IPS-20b (cell line): ENCODE data around the gene CLEC2D.
"Not testable (repeated sequence)": the region's sequence is repeated elsewhere in the genome, so short reads cannot be mapped to it uniquely, and the experiment has no call there.

Experiments
- H3K27ac ChIP-seq: one replicate; pipeline ENCODE4 v1.5.1; 2013; ENCODE audit warnings: low read length
- H3K27me3 ChIP-seq: 2 replicates; pipeline ENCODE4 v1.6.1; 2013; ENCODE audit warnings: mild to moderate bottlenecking, low read length, inconsistent platforms; ENCODE audit not compliant: insufficient read depth
- H3K36me3 ChIP-seq: 2 replicates; pipeline ENCODE4 v1.6.1; 2013; ENCODE audit warnings: low read depth, mild to moderate bottlenecking, inconsistent platforms, low read length, moderate library complexity; ENCODE audit not compliant: insufficient read depth
- H3K4me1 ChIP-seq: 2 replicates; pipeline ENCODE4 v1.6.1; 2013; ENCODE audit warnings: mild to moderate bottlenecking, control low read depth, inconsistent platforms, low read length, moderate library complexity; ENCODE audit not compliant: insufficient read depth
- H3K4me3 ChIP-seq: 2 replicates; pipeline ENCODE4 v1.5.1; 2013; ENCODE audit warnings: mild to moderate bottlenecking, low read length, inconsistent platforms
- H3K9ac ChIP-seq: 2 replicates; pipeline ENCODE4 v1.6.1; 2013; ENCODE audit warnings: low read depth, mild to moderate bottlenecking, inconsistent platforms, low read length, moderate library complexity
- H3K9me3 ChIP-seq: 2 replicates; pipeline ENCODE4 v1.6.1; 2013; ENCODE audit warnings: mild to moderate bottlenecking, low read depth, low read length, inconsistent platforms; ENCODE audit not compliant: insufficient read depth

CLEC2D gene

DNA sequence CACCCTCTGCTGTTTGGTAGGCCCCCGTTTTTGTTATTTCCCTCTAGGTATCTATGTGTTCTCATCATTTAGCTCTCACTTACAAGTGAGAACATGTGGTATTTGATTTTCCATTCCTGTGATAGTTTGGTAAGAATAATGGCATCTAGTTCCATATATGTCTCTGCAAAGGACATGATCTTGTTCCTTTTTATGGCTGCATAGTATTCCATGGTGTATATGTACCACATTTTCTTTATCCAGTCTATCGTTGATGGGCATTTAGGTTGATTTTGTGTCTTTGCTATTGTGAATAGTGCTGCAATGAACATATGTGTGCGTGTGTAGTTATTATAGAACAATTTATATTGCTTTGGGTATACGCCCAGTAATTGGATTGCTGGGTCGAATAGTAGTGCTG lies 35.0 kb downstream of the CLEC2D start:
- H3K27me3 ChIP-seq, H3K9ac ChIP-seq, H3K4me3 ChIP-seq, H3K27ac ChIP-seq, H3K4me1 ChIP-seq, H3K36me3 ChIP-seq, H3K9me3 ChIP-seq: not testable (repeated sequence)

DNA sequence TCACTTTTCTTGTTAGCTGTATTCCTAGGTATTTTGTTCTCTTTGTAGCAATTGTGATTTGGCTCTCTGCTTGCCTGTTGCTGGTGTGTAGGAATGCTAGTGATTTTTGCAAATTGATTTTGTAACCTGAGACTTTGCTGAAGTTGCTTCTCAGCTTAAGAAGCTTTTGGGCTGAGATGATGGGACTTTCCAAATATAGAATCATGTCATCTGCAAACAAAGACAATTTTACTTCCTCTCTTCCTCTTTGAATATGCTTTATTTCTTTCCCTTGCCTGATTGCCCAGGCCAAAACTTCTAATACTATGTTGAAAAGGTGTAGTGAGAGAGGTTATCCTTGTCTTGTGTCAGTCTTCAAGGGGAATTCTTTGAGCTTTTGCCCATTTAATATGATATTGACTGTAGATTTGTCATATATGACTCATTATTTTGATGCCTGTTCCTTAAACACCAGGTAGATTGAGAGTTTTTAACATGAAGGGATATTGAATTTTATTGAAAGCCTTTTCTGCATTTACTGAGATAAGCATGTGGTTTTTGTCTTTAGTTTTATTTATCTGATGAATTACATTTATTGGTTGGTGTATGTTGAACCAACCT lies 36.7 kb downstream of the CLEC2D start:
- Histone ChIP-seq H3K4me3 (no peak overlapping the region), H3K9ac (no peak overlapping the region), H3K4me1 (no peaks in the 10 kb centered on the region), H3K9me3 (peaks cover 4% of the 10 kb centered on the region; the same call in 1 of the 2 replicates), H3K36me3 (no peaks in the 10 kb centered on the region), H3K27ac (no peak overlapping the region), H3K27me3 (no peaks in the 10 kb centered on the region)

- no peaks in the 10 kb centered on the region for H3K36me3 ChIP-seq
- H3K27me3 ChIP-seq: no peaks in the 10 kb centered on the region
- no peak overlapping the region for H3K27ac ChIP-seq
- H3K9ac ChIP-seq: no peak overlapping the region
- no peaks in the 10 kb centered on the region for H3K4me1 ChIP-seq
- H3K4me3 ChIP-seq: no peak overlapping the region
- peaks cover 4% of the 10 kb centered on the region; the same call in 1 of the 2 replicates for H3K9me3 ChIP-seq
Observed at GRCh38 chr12:9707356-9707755, 37.8 kb downstream of the CLEC2D start.

- Histone ChIP-seq H3K9me3 (peaks cover 4% of the 10 kb centered on the region; the same call in 1 of the 2 replicates), H3K9ac (no peak overlapping the region), H3K4me1 (no peaks in the 10 kb centered on the region), H3K27ac (no peak overlapping the region), H3K36me3 (no peaks in the 10 kb centered on the region), H3K27me3 (no peaks in the 10 kb centered on the region), H3K4me3 (no peak overlapping the region)
Observed at GRCh38 chr12:9707864-9708808, 38.6 kb downstream of the CLEC2D start.

DNA sequence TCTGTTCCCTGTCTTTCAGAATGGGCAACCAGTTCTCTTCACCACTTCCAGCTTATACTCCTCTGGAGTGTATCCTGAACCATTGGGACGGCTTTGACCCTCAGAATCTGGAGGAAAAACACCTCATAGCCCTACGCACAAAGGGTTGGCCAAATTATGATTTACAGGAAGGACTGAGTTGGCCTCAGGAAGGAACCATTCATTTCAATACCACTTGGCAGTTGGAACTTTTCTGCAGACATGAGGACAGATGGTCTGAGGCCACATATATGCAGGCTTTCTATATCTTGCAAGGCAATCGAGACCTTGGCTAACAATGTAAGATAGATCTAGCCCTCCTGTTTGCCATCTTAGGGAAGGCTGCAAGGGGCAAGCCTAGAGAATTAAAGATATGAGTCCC lies 39.3 kb downstream of the CLEC2D start:
- no peak overlapping the region for H3K27ac ChIP-seq
- peaks cover 4% of the 10 kb centered on the region; the same call in 1 of the 2 replicates for H3K9me3 ChIP-seq
- no peaks in the 10 kb centered on the region for H3K4me1 ChIP-seq
- no peak overlapping the region for H3K4me3 ChIP-seq
- no peaks in the 10 kb centered on the region for H3K27me3 ChIP-seq
- H3K9ac ChIP-seq: no peak overlapping the region
- H3K36me3 ChIP-seq: no peaks in the 10 kb centered on the region

DNA sequence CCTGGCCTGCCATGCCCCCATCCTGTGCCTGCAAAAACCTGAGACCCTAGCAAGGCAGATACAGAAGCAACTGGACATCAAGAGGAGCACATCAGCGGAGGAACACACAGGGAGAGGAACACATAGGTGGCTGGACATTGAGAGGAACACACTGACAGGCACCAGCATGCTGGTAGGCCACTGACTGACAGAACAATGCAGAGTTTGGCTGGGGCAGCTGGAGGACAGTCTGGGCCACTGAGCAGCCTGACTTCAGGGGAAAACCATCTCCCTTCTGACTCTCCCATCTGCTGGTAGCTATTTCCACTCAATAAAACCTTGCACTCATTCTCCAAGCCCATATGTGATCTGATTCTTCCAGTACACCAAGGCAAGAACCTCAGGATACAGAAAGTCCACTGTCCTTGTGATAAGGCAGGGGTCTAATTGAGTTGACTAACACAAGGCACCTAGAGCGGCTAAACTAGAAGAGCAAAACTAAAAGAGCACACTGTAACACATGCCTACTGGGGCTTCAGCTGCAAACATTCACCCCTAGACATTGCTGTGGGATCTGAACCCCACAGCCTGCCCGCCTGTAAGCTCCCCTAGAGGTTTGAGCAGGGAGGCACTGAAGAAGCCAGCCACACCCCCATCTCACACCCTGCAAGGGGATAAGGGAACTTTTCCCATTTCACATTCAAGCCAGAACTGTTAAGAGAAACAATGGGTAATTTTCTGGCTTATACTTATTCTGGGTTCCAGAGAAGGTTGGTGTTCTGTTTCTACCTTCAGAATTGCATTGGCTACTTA lies 41.3 kb downstream of the CLEC2D start:
- H3K4me1 ChIP-seq: no peaks in the 10 kb centered on the region
- no peaks in the 10 kb centered on the region for H3K36me3 ChIP-seq
- no peaks in the 10 kb centered on the region for H3K27me3 ChIP-seq
- no peak overlapping the region for H3K27ac ChIP-seq
- H3K9me3 ChIP-seq: no peaks in the 10 kb centered on the region
- H3K9ac ChIP-seq: no peak overlapping the region
- no peak overlapping the region for H3K4me3 ChIP-seq

DNA sequence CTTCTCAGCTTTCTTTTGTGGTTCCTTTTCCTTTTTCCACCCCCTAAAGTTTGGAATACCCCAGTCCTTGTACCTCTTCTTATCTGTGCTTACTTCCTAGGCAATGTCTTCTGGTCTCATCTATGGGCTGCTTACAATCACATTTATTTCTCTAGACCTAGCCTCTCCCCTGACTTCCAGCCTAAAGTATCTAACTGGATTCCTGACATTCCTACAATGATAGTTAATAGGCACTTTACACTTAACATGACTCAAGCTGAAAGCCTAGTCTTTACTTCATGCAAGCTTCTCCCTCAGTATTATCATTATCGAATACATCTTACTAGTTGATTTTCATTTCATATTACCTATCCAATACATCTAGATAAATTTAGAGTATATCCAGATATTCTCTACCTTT lies 42.2 kb downstream of the CLEC2D start:
- H3K27ac ChIP-seq: no peak overlapping the region

DNA sequence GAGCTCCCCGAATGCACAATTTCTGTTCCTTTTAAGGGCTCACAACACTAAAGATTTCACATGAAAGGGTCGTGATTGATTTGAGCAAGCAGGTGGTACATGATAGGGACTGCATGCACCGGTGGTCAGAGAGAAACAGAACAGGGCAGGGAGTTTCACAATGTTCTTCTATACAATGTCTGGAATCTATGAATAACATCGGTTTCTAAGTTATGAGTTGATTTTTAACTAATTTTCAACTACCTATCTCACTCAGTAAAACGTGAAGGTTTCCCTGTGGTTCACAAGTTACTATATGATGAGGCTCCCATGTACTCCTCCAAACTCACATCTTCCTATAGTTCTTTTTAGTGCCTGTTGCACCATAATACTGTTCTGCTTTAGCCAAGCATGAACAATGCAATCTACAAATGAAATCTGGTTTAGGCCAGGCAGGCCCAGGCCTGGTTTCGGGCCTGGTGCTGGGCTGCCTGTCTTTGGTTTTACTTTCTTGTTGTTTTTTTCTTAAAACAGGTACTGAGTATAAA lies 43.6 kb downstream of the CLEC2D start:
- H3K9ac ChIP-seq, H3K4me3 ChIP-seq, H3K9me3 ChIP-seq, H3K27me3 ChIP-seq, H3K36me3 ChIP-seq, H3K27ac ChIP-seq, H3K4me1 ChIP-seq: not testable (repeated sequence)

More for the DNA sequence above, 42.2 kb downstream of the CLEC2D start:
- no peaks in the 10 kb centered on the region for H3K9me3 ChIP-seq
- no peaks in the 10 kb centered on the region for H3K27me3 ChIP-seq
- H3K36me3 ChIP-seq: no peaks in the 10 kb centered on the region
- no peaks in the 10 kb centered on the region for H3K4me1 ChIP-seq
- H3K4me3 ChIP-seq: no peak overlapping the region
- no peak overlapping the region for H3K9ac ChIP-seq

DNA sequence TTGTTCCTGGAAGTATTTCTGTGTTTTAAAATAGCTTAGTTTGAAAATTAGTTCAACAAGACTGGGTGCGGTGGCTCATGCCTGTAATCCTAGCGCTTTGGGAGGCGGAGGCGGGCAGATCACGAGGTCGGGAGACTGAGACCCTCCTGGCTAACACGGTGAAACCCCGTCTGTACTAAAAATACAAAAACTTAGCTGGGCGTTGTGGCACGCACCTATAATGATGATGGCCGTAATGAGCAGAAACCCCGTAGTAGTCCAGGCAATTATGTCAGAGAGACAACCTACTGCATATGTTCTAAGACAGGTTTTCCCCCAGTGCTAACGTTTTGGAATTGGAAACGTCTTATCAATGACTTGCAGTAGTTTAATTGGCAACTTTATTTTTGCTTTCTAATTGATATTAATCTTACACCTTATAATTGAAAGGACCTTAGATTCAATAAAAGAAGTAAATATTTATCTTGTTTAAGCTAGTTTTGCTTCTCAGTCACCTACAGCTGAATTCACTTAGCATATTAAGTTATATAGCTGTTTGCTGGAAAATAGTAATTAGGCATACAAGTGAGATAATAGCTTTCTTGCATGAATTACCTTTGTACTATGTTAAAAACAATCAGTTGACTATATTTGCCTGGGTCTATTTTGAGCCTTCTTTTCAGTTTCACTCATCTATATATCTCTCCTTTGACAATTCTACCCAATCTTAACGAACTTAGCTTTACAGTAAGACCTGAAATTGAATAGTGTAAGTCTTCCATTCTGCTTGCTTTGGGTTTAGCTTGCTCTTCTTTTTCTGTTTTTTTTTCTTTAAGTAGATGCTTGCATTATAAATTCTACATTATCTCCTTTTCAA lies 47.8 kb downstream of the CLEC2D start:
- Histone ChIP-seq H3K4me1 (no peaks in the 10 kb centered on the region), H3K9me3 (no peaks in the 10 kb centered on the region), H3K36me3 (no peaks in the 10 kb centered on the region)

GRCh38 chr12:9718968-9719367 lies 49.5 kb downstream of the CLEC2D start:
- no peaks in the 10 kb centered on the region for H3K27me3 ChIP-seq
- H3K4me1 ChIP-seq: no peaks in the 10 kb centered on the region
- H3K36me3 ChIP-seq: no peaks in the 10 kb centered on the region
- H3K4me3 ChIP-seq: no peak overlapping the region
- no peaks in the 10 kb centered on the region for H3K9me3 ChIP-seq
- H3K9ac ChIP-seq: no peak overlapping the region
- H3K27ac ChIP-seq: no peak overlapping the region

More for the DNA sequence above, 47.8 kb downstream of the CLEC2D start:
- no peak overlapping the region for H3K9ac ChIP-seq
- no peak overlapping the region for H3K4me3 ChIP-seq
- no peak overlapping the region for H3K27ac ChIP-seq
- no peaks in the 10 kb centered on the region for H3K27me3 ChIP-seq

DNA sequence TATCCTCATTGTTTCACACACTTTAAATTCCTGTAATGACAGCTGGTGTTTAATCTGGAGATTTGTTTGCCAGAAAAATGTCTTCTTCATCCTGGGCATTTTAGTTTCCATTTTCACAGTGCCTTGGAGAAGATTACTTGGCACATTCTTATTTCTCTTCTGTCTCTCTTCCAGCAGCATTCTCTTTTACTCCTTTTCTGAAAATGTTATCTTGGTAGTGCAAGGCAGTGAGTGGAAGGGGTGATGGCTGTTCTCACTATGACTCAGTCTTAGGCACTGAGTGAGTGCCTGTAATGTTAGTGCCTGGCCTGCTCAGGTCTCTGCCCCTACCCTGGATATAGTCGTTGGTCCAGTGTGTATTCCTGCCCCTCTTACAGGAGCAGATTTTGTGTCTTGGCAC lies 50.3 kb downstream of the CLEC2D start:
- H3K27ac ChIP-seq: no peak overlapping the region
- no peaks in the 10 kb centered on the region for H3K36me3 ChIP-seq
- H3K9me3 ChIP-seq: no peaks in the 10 kb centered on the region
- H3K4me1 ChIP-seq: no peaks in the 10 kb centered on the region
- H3K27me3 ChIP-seq: no peaks in the 10 kb centered on the region
- H3K4me3 ChIP-seq: no peak overlapping the region
- no peak overlapping the region for H3K9ac ChIP-seq
